Measurements from ENCODE around the gene DPP9. TPM values are rescaled to one million over a fixed set of nuclear protein-coding genes. Genes with fewer than 3 reads are reported as not detected.

The DPP9 gene
- total RNA-seq, 1 experiment from 2014 or later = 46.4 TPM

- Histone ChIP-seq H2BK12ac (ENCODE audit: insufficient read length, low read depth, low read length) (no peak overlapping the region), H2BK15ac (ENCODE audit: low read depth, low read length) (no peak overlapping the region), H3K9ac (ENCODE audit: extremely low read depth, insufficient read length, low read length) (no peak overlapping the region), H3K27ac (ENCODE audit: insufficient read length, low read depth, low read length) (no peak overlapping the region), H3K14ac (ENCODE audit: insufficient read depth, low read length) (no peak overlapping the region), H3T11ph (ENCODE audit: low read length) (no peak overlapping the region), H4K8ac (replicated peaks; ENCODE audit: insufficient read length, low read depth, low read length) (no peak overlapping the region), H3K56ac (ENCODE audit: insufficient read length, low read depth, low read length) (no peak overlapping the region), H2BK20ac (ENCODE audit: low read depth, low read length, poor library complexity, severe bottlenecking) (no peak overlapping the region), H4K20me1 (ENCODE audit: control insufficient read depth, insufficient read depth, insufficient read length) (peaks cover 6% of the 10 kb centered on the region), H2AK5ac (ENCODE audit: insufficient read length, low read length) (no peak overlapping the region), H2BK5ac (ENCODE audit: insufficient read length, low read length) (no peak overlapping the region), H3K4me1 (ENCODE audit: insufficient read depth, low read length) (no peaks in the 10 kb centered on the region), H3K18ac (ENCODE audit: insufficient read length, low read depth, low read length) (no peak overlapping the region), H4K91ac (ENCODE audit: insufficient read length, low read depth, low read length) (no peak overlapping the region), H4K5ac (ENCODE audit: insufficient read length, low read depth, low read length) (no peak overlapping the region), H3K79me2 (ENCODE audit: insufficient read depth, low read length) (peaks cover 5% of the 10 kb centered on the region; the same call in 1 of the 2 replicates), H3K4me2 (ENCODE audit: insufficient read depth, insufficient read length, low read length) (no peak overlapping the region), H3K4ac (ENCODE audit: low read depth, low read length) (no peak overlapping the region), H2BK120ac (ENCODE audit: low read depth, low read length, poor library complexity, severe bottlenecking) (no peak overlapping the region), H3K9me3 (ENCODE audit: control insufficient read depth, low read depth, low read length) (no peaks in the 10 kb centered on the region), H3K23ac (ENCODE audit: insufficient read length, low read depth, low read length) (no peak overlapping the region), H2AFZ (ENCODE audit: low read length) (no peak overlapping the region), H3K23me2 (ENCODE audit: insufficient read length, low read depth, low read length, poor library complexity, severe bottlenecking) (peaks cover 7% of the 10 kb centered on the region), H3K27me3 (ENCODE audit: insufficient read depth, low read length) (no peaks in the 10 kb centered on the region), H3K79me1 (ENCODE audit: insufficient read depth, low read depth, low read length, poor library complexity, severe bottlenecking) (peaks cover 6% of the 10 kb centered on the region)
- H3K36me3 Mint-ChIP-seq (ENCODE audit: insufficient read depth in 1 of 3, low read depth in 3 of 3) = peaks cover 13 to 54% (median 46%) of the 10 kb centered on the region in 3 experiments
- peaks cover under 1% of the 10 kb centered on the region; the same call in 1 of the 2 replicates for H3K27me3 Mint-ChIP-seq (ENCODE audit: low read depth)
- WGBS (ENCODE audit: extremely low coverage, insufficient read length, low lambda C conversion rate) = no CpG with 5 or more reads among the region's 11 CpGs
- TF ChIP-seq, protein P1, sequence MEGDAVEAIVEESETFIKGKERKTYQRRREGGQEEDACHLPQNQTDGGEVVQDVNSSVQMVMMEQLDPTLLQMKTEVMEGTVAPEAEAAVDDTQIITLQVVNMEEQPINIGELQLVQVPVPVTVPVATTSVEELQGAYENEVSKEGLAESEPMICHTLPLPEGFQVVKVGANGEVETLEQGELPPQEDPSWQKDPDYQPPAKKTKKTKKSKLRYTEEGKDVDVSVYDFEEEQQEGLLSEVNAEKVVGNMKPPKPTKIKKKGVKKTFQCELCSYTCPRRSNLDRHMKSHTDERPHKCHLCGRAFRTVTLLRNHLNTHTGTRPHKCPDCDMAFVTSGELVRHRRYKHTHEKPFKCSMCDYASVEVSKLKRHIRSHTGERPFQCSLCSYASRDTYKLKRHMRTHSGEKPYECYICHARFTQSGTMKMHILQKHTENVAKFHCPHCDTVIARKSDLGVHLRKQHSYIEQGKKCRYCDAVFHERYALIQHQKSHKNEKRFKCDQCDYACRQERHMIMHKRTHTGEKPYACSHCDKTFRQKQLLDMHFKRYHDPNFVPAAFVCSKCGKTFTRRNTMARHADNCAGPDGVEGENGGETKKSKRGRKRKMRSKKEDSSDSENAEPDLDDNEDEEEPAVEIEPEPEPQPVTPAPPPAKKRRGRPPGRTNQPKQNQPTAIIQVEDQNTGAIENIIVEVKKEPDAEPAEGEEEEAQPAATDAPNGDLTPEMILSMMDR (conservative IDR thresholded peaks at IDR 0.05) = no peak
- peaks cover 0 to 4% of the 10 kb centered on the region in 2 experiments; a peak in 2 of 5 replicates for H3K9me3 Mint-ChIP-seq
- no peak for DNase-seq
- H3K4me1 Mint-ChIP-seq = peaks cover 2 to 10% of the 10 kb centered on the region in 2 experiments; a peak in 3 of 4 replicates
- H3K27ac Mint-ChIP-seq = no peak overlapping the region
- H3K4me3 Mint-ChIP-seq = no peak overlapping the region
Measured at GRCh38 chr19:4719499-4719866, 4.2 kb downstream of the DPP9 start.
